ENCODE measurements around the gene SPAG17. TPM values are rescaled to one million over a fixed set of nuclear protein-coding genes. Genes with fewer than 3 reads are reported as not detected.
A peak's percentile ranks its signal among the peaks of the same experiment; 100 is the strongest.

Gene SPAG17
- polyA plus RNA-seq, 1 donor from 2014 or later, result 0.25 TPM

GRCh38 chr1:118155106-118155505 lies 29.9 kb downstream of the SPAG17 start:
- Histone ChIP-seq H3K9me3 (ENCODE audit: low read length) (no peaks in the 10 kb centered on the region), H4K20me1 (ENCODE audit: insufficient read depth) (no peaks in the 10 kb centered on the region), H3K9ac (ENCODE audit: low read length) (no peak overlapping the region), H3K36me3 (ENCODE audit: insufficient read depth, low read length) (no peaks in the 10 kb centered on the region), H3K27me3 (ENCODE audit: insufficient read depth, low read depth, low read length) (no peaks in the 10 kb centered on the region), H3K27ac (ENCODE audit: low read length) (no peak overlapping the region), H3K9me2 (ENCODE audit: insufficient read depth, low read length) (no peaks in the 10 kb centered on the region), H3K4me2 (ENCODE audit: low read length) (no peak overlapping the region), H3F3A (ENCODE audit: insufficient read depth, low read length, poor library complexity, severe bottlenecking) (no peaks in the 10 kb centered on the region), H3K4me3 (ENCODE audit: low read length) (no peak overlapping the region), H3K79me2 (replicated peaks; ENCODE audit: insufficient read depth, low read length) (no peaks in the 10 kb centered on the region), H2AFZ (ENCODE audit: low read depth, low read length) (no peak overlapping the region)
- TF ChIP-seq SMC3 (conservative IDR thresholded peaks at IDR 0.05; ENCODE audit: poor library complexity) (no peak), REST (IDR thresholded peaks at IDR 0.05; ENCODE audit: borderline replicate concordance) (no peak), EZH2 (IDR thresholded peaks at IDR 0.05; ENCODE audit: borderline replicate concordance, insufficient read depth, low read length, poor library complexity, severe bottlenecking) (no peak), POLR2AphosphoS5 (IDR thresholded peaks at IDR 0.05) (no peak), EP300 (conservative IDR thresholded peaks at IDR 0.05; ENCODE audit: poor library complexity, severe bottlenecking) (no peak), TAF1 (IDR thresholded peaks at IDR 0.05; ENCODE audit: low read depth) (no peak), MXI1 (conservative IDR thresholded peaks at IDR 0.05; ENCODE audit: poor library complexity, severe bottlenecking) (no peak), RAD21 (conservative IDR thresholded peaks at IDR 0.05) (no peak), CTCF (IDR thresholded peaks at IDR 0.05; ENCODE audit: poor library complexity, severe bottlenecking) (no peak)

GRCh38 chr1:118154220-118154619 lies 30.8 kb downstream of the SPAG17 start:
- Histone ChIP-seq H3K36me3 (ENCODE audit: insufficient read depth, low read length) (no peaks in the 10 kb centered on the region), H2AFZ (ENCODE audit: low read depth, low read length) (no peak overlapping the region), H3K79me2 (replicated peaks; ENCODE audit: insufficient read depth, low read length) (no peaks in the 10 kb centered on the region), H3F3A (ENCODE audit: insufficient read depth, low read length, poor library complexity, severe bottlenecking) (no peaks in the 10 kb centered on the region), H3K27me3 (ENCODE audit: insufficient read depth, low read depth, low read length) (no peaks in the 10 kb centered on the region), H4K20me1 (ENCODE audit: insufficient read depth) (no peaks in the 10 kb centered on the region), H3K4me3 (ENCODE audit: low read length) (no peak overlapping the region), H3K9me3 (ENCODE audit: low read length) (no peaks in the 10 kb centered on the region), H3K9me2 (ENCODE audit: insufficient read depth, low read length) (no peaks in the 10 kb centered on the region), H3K27ac (ENCODE audit: low read length) (no peak overlapping the region), H3K9ac (ENCODE audit: low read length) (no peak overlapping the region), H3K4me2 (ENCODE audit: low read length) (no peak overlapping the region)
- TF ChIP-seq SMC3 (conservative IDR thresholded peaks at IDR 0.05; ENCODE audit: poor library complexity) (peak; percentile 75), RAD21 (conservative IDR thresholded peaks at IDR 0.05) (peak; percentile 79), POLR2AphosphoS5 (IDR thresholded peaks at IDR 0.05) (no peak), REST (IDR thresholded peaks at IDR 0.05; ENCODE audit: borderline replicate concordance) (no peak), EP300 (conservative IDR thresholded peaks at IDR 0.05; ENCODE audit: poor library complexity, severe bottlenecking) (no peak), TAF1 (IDR thresholded peaks at IDR 0.05; ENCODE audit: low read depth) (no peak), MXI1 (conservative IDR thresholded peaks at IDR 0.05; ENCODE audit: poor library complexity, severe bottlenecking) (no peak), EZH2 (IDR thresholded peaks at IDR 0.05; ENCODE audit: borderline replicate concordance, insufficient read depth, low read length, poor library complexity, severe bottlenecking) (no peak), CTCF (IDR thresholded peaks at IDR 0.05; ENCODE audit: poor library complexity, severe bottlenecking) (peak; percentile 71)

Measured in neural cell (in vitro differentiated cells).